HUES64 (cell line): ENCODE results near the gene DAPP1. TPM values are rescaled to one million over a fixed set of nuclear protein-coding genes. Genes with fewer than 3 reads are reported as not detected.
"Not testable (repeated sequence)": the region's sequence is repeated elsewhere in the genome, so short reads cannot be mapped to it uniquely, and the experiment has no call there.

ENCODE experiments used
- H3K27ac ChIP-seq: 2 replicates; pipeline ENCODE4 v1.7.0; 2013; ENCODE audit warnings: low read depth, low read length, inconsistent platforms
- H3K27me3 ChIP-seq: 2 replicates; pipeline ENCODE4 v1.6.1; 2013; ENCODE audit warnings: mild to moderate bottlenecking, low read length; ENCODE audit not compliant: insufficient read depth
- H3K36me3 ChIP-seq: 2 replicates; pipeline ENCODE4 v1.6.1; 2013; ENCODE audit warnings: mild to moderate bottlenecking, low read length; ENCODE audit not compliant: insufficient read depth
- H3K4me1 ChIP-seq: 2 replicates; pipeline ENCODE4 v1.6.1; 2013; ENCODE audit warnings: mild to moderate bottlenecking, low read length, moderate library complexity; ENCODE audit not compliant: insufficient read depth
- H3K4me3 ChIP-seq: 2 replicates; pipeline ENCODE4 v1.5.1; 2013; ENCODE audit warnings: mild to moderate bottlenecking, low read length, moderate library complexity
- H3K9ac ChIP-seq: 2 replicates; pipeline ENCODE4 v1.6.1; 2013; ENCODE audit warnings: mild to moderate bottlenecking, low read depth, low read length
- H3K9me3 ChIP-seq: 2 replicates; pipeline ENCODE4 v1.6.1; 2013; ENCODE audit warnings: low read depth, low read length; ENCODE audit not compliant: insufficient read depth
- WGBS: fragments of 150-250, 120-280 bp; methylation state at CpG from one replicate; pipeline ENCODE4 v1.1.7; 2013; ENCODE audit warnings: missing lambda C conversion rate; 5-methylcytosine and 5-hydroxymethylcytosine counted together
- polyA plus RNA-seq, 2 experiments: library from polyadenylated mRNA; stranded (reverse); fragments of 50-300 nt; gene quantifications; one replicate each; pipeline ENCODE4 v1.2.3, GENCODE V29; 2013

Gene DAPP1
- not detected for polyA plus RNA-seq (2013, experiment 1 of 2)
- polyA plus RNA-seq (2013, experiment 2 of 2): not detected

GRCh38 chr4:99816545-99817308 is at the start of gene DAPP1:
DAPP1 (plus strand) TSS chr4:99816827; CDS start chr4:99816914, 87 bp downstream.
- no peaks in the 10 kb centered on the region for H3K4me1 ChIP-seq
- no peaks in the 10 kb centered on the region for H3K36me3 ChIP-seq
- no peak within 1 kb of the TSS for H3K4me3 ChIP-seq
- no peaks in the 10 kb centered on the region for H3K9me3 ChIP-seq
- no peak within 1 kb of the TSS for H3K27ac ChIP-seq
- H3K9ac ChIP-seq: no peak within 1 kb of the TSS
- peaks cover 2% of the 10 kb centered on the region; the same call in 1 of the 2 replicates for H3K27me3 ChIP-seq
- 96% methylated on average over 7 of the region's 7 CpGs for WGBS

- not testable (repeated sequence) for H3K27me3 ChIP-seq, H3K27ac ChIP-seq, H3K9ac ChIP-seq, H3K36me3 ChIP-seq, H3K4me3 ChIP-seq, H3K4me1 ChIP-seq
- WGBS: 88% methylated on average over 7 of the region's 7 CpGs
- peaks cover 18% of the 10 kb centered on the region for H3K9me3 ChIP-seq
Observed at GRCh38 chr4:99770842-99771241, 45.8 kb upstream of the DAPP1 start.

- 92% methylated on average over 3 of the region's 3 CpGs for WGBS
- Histone ChIP-seq H3K9me3 (no peaks in the 10 kb centered on the region), H3K4me3 (no peak overlapping the region), H3K9ac (no peak overlapping the region), H3K36me3 (no peaks in the 10 kb centered on the region), H3K27ac (no peak overlapping the region), H3K4me1 (no peaks in the 10 kb centered on the region), H3K27me3 (no peaks in the 10 kb centered on the region)
Observed at GRCh38 chr4:99783940-99784339, 32.7 kb upstream of the DAPP1 start.

GRCh38 chr4:99784842-99785241 is 31.8 kb upstream of the DAPP1 start:
- 92% methylated on average over 3 of the region's 3 CpGs for WGBS
- H3K9me3 ChIP-seq: no peaks in the 10 kb centered on the region
- H3K4me1 ChIP-seq: no peaks in the 10 kb centered on the region

GRCh38 chr4:99790796-99791617 is 25.6 kb upstream of the DAPP1 start:
- no peaks in the 10 kb centered on the region for H3K27me3 ChIP-seq
- no peak overlapping the region for H3K27ac ChIP-seq
- no peaks in the 10 kb centered on the region for H3K36me3 ChIP-seq
- 92% methylated on average over 6 of the region's 6 CpGs for WGBS
- H3K4me1 ChIP-seq: no peaks in the 10 kb centered on the region
- H3K9me3 ChIP-seq: no peaks in the 10 kb centered on the region
- H3K4me3 ChIP-seq: no peak overlapping the region
- H3K9ac ChIP-seq: no peak overlapping the region

More at GRCh38 chr4:99784842-99785241, 31.8 kb upstream of the DAPP1 start:
- Histone ChIP-seq H3K27me3 (no peaks in the 10 kb centered on the region), H3K9ac (no peak overlapping the region), H3K36me3 (no peaks in the 10 kb centered on the region), H3K27ac (no peak overlapping the region), H3K4me3 (no peak overlapping the region)

GRCh38 chr4:99800332-99801004 is 16.2 kb upstream of the DAPP1 start:
- Histone ChIP-seq H3K27me3 (no peaks in the 10 kb centered on the region), H3K36me3 (no peaks in the 10 kb centered on the region), H3K9ac (no peak overlapping the region), H3K4me1 (peaks cover 10% of the 10 kb centered on the region; the same call in 1 of the 2 replicates), H3K27ac (no peak overlapping the region), H3K9me3 (peaks cover 18% of the 10 kb centered on the region), H3K4me3 (no peak overlapping the region)
- WGBS: 100% methylated on average over 1 of the region's 1 CpG

- Histone ChIP-seq H3K27ac (no peak overlapping the region), H3K4me3 (no peak overlapping the region), H3K27me3 (no peaks in the 10 kb centered on the region), H3K36me3 (no peaks in the 10 kb centered on the region), H3K9me3 (peaks cover 18% of the 10 kb centered on the region), H3K4me1 (peaks cover 10% of the 10 kb centered on the region; the same call in 1 of the 2 replicates), H3K9ac (no peak overlapping the region)
- 89% methylated on average over 2 of the region's 3 CpGs for WGBS
Observed at GRCh38 chr4:99801005-99801699, 15.5 kb upstream of the DAPP1 start.

- WGBS: 98% methylated on average over 4 of the region's 4 CpGs
- Histone ChIP-seq H3K9me3 (peaks cover 11% of the 10 kb centered on the region), H3K27me3 (no peaks in the 10 kb centered on the region), H3K4me1 (peaks cover 10% of the 10 kb centered on the region; the same call in 1 of the 2 replicates), H3K9ac (no peak overlapping the region), H3K27ac (no peak overlapping the region), H3K36me3 (no peaks in the 10 kb centered on the region), H3K4me3 (no peak overlapping the region)
Observed at GRCh38 chr4:99803566-99804101, 13.0 kb upstream of the DAPP1 start.

GRCh38 chr4:99806545-99806944 is 10.1 kb upstream of the DAPP1 start:
- no peak overlapping the region for H3K4me3 ChIP-seq
- no peak overlapping the region for H3K27ac ChIP-seq
- WGBS: 84% methylated on average over 4 of the region's 4 CpGs
- H3K9ac ChIP-seq: no peak overlapping the region
- H3K9me3 ChIP-seq: no peaks in the 10 kb centered on the region
- peaks cover 10% of the 10 kb centered on the region; the same call in 1 of the 2 replicates for H3K4me1 ChIP-seq
- no peaks in the 10 kb centered on the region for H3K36me3 ChIP-seq
- H3K27me3 ChIP-seq: no peaks in the 10 kb centered on the region

GRCh38 chr4:99807666-99808065 is 9.0 kb upstream of the DAPP1 start:
- H3K27me3 ChIP-seq: no peaks in the 10 kb centered on the region
- no peaks in the 10 kb centered on the region for H3K9me3 ChIP-seq
- no peaks in the 10 kb centered on the region for H3K36me3 ChIP-seq
- WGBS: 67% methylated on average over 3 of the region's 4 CpGs
- H3K27ac ChIP-seq: no peak overlapping the region
- H3K4me3 ChIP-seq: no peak overlapping the region
- peaks cover 9% of the 10 kb centered on the region; the same call in 1 of the 2 replicates for H3K4me1 ChIP-seq
- no peak overlapping the region for H3K9ac ChIP-seq
